Right lobe of liver (tissue), 4 donors: ENCODE results near the gene ARHGEF10L.

Source experiments
- CTCF ChIP-seq, 4 donors: fragments of 200-600 bp in 3 of 4; fragments of 450-650 bp in 1 of 4; IDR thresholded peaks; one replicate each; pipeline versions ENCODE4 v1.5.1 to v1.8.0; 2016 to 2022; ENCODE audit warnings: antibody characterized with exemption in 4 of 4, mild to moderate bottlenecking in 2 of 4
- POLR2A ChIP-seq: fragments of 450-650 bp; IDR thresholded peaks from one replicate; pipeline ENCODE4 v1.6.1; 2017; ENCODE audit warnings: antibody characterized with exemption, mild to moderate bottlenecking
- donor health status: DM: no; HTN: no; CAD: no.
- donor health status: DM: no; HTN: no; CAD: no.
- donor health status: DM: no; HTN: yes; CAD: no.

- TF ChIP-seq CTCF (IDR thresholded peaks at IDR 0.05) (no peak), POLR2A (no peak)
These were observed 75.1 kb downstream of the ARHGEF10L start for GRCh38 chr1:17614586-17614985.
